Measurements from ENCODE around the gene GUCY2D.
A peak's percentile ranks its signal among the peaks of the same experiment; 100 is the strongest.
"Not testable (repeated sequence)": the region's sequence is repeated elsewhere in the genome, so short reads cannot be mapped to it uniquely, and the experiment has no call there.

The GUCY2D gene

DNA sequence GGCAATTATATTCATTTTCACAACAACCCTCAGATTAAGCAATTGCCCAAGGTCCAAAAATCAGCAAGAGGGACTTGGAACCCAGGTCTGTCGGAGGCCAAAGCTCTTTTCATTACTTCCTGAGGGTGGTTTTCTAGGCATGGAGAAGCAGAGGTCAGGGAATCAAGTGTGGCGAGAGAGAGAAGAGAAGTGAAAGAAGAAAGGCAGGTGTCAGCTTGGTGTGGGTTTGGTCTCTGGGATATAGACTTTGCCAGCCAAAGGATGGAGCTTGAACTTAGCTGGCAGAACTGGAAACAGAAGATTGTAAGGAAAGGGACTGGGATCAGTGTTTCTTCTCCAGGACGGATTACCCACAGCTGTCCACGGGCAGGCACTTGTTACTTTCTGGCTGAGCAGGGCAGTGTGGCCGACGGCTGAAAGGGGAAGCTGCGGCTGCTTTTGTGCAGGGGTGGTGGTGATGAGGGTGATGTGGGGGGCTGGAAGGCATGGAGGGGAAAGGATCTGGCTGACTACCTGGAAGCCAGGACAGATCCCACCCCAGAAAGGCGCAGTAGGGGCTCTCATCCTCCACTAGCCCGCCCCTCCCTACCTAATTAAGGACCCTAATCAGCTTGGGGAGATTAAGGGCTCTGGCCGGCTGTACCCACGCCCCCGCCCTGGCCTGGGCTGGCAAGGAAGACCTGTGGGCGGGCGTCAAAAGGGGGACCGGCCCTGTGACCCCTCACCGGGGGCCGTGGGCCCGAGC, at the start of gene GUCY2D:
Gene GUCY2D, plus strand, starts transcription at position 640 of the 745 bp plus-strand sequence. CDS start 433 bp downstream, outside the sequence.
- DNase-seq (ENCODE audit: low spot score): no peak

DNA sequence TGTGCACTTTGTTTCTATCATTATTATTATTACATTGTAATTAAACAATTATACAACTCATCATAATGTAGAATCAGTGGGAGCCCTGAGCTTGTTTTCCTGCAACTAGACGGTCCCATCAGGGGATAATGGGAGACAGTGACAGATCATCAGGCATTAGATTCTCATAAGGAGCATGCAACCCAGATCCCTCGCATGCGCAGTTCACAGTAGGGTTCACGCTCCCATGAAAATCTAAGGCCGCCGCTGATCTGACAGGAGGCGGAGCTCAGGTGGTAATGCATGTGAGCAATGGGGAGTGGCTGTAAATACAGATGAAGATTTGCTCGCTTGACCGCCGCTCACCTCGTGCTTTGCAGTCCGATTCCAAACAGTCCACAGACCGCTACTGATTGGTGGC, 49.1 kb upstream of the GUCY2D start:
- DNase-seq (ENCODE audit: low spot score): not testable (repeated sequence)

DNA sequence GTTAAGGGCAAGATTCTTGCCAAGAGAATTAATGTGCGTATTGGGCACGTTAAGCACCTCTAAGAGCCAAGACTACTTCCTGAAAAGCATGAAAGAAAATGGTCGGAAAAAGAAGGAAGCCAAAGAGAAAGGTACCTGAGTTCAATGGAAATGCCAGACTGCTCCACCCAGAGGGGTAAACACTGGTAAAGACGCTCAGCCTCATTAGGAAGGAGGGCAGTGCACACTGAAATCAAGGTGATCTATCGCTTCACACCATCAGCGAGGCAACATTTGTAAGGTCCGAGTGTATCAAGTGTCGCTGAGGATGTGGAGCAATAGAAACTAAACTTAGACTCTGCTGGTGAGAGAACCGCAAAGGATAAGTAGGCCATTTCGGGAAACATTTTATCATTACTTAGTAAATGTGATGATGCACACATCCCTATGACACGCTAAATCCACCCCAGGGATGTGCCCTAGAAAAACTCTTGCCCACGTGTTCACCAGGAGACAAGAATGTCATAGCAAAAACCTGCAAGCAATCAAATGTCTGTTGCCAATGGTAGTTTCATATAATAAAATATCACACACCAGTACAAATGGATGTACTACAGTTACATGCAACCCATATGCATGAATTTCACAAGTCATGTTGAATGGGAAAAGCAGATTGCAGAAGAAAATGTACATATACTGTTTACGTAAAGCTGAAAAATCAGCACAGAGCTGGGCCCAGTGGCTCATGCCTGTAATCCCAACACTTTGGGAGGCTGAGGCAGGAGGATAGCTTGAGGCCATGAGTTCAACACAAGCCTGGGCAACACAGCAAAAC, 46.8 kb upstream of the GUCY2D start:
- DNase-seq (ENCODE audit: low spot score): no peak

DNA sequence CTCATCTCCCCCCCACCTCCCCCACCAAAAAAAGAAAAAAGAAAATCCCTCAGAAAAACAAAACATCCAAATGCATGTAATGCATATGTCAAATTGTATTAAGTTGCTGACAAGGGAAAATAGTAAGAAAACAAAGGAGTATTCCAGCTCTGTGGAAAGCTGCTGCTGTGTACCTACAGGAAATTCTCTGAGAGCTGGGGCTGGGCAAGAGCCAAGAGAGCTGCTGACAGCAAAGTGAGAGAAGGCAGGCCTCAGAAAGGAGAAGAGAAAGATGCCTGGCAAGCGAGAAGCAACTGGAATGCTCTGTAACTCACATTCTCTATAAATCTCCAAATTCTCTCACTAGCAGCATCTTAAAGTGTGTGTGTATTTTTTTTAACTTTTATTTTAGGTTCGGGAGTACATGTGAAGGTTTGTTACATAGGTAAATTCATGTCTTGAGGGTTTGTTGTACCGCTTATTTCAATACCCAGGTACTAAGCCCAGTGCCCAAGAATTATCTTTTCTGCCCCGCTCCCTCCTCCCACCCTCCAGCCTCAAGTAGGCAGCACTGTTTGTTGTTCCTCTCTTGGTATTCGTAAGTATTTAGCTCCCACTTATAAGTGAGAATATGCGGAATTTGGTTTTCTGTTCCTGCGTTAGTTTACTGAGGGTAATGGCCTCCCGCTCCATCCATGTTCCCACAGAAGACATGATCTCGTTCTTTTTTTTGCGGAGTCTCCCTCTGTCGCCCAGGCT, 46.0 kb upstream of the GUCY2D start:
- DNase-seq (ENCODE audit: low spot score): no peak

DNA sequence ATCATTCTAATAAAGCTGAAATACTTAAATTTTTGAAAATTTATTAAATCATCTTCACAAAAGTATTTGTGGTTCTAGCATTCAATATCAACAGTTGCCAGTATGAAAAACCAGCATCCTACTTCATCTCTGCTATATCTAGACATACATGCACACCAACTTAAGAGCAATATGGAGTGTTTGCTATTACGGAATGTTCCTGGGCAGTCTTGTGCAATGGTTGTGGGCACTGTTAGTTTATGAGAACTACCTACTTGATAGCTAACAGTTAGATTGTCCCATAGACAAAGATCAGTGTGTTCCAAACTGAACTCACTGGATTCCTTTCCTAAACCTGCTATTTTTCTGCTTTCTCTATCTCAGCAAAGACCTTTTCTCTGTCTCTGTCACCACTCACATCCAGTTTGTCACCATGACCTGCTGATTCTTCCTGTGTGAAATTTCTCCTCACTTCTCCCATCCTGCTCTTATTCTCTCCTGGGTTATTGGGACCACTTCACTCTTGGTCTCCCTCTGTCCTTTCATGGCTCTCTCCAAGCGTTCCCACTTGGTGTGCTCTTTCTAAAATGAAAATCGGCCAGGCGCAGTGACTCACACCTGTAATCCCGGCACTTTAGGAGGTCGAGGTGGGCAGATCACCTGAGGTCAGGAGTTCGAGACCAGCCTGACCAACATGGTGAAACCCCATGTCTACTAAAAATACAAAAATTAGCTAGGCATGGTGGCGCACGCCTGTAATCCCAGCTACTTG, 42.7 kb upstream of the GUCY2D start:
- DNase-seq (ENCODE audit: low spot score): no peak

DNA sequence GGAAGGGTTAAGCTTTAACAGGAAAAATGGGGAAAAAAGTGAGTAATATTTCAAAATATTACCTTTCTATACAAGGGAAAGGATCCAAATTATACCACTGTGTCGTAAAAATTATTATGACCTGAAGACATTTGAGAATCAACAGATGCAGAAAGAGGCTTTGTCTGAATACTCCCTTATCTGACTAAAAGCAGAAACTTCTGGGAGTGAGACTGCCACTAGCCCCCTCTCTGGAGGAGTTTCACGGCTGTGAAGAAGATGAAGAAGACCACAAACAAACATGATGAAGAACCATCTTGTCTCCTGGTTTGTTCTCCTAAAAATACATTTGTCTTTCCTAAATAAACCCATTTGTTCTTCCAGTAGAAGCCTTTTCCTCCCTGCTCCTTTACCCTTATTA, 41.0 kb upstream of the GUCY2D start:
- no peak for DNase-seq (ENCODE audit: low spot score)

DNA sequence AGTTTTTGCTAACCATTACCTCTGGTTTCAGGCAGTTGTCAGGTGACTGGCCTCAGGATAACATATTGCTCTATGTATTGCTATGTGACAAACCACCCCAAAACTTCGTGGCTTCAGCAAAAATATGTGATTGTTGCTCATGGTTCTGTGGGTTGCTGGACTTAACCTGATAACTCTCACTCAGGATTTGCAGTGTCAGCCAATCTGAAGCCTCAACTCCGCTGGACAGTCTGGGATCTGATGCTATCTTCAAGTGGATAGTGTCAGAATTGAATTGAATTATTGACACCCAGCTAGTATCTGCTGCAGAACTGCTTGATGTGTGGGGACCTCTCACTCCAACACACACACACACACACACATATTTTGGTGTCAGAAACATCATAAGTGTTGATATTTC, 34.7 kb upstream of the GUCY2D start:
- no peak for DNase-seq (ENCODE audit: low spot score)

DNA sequence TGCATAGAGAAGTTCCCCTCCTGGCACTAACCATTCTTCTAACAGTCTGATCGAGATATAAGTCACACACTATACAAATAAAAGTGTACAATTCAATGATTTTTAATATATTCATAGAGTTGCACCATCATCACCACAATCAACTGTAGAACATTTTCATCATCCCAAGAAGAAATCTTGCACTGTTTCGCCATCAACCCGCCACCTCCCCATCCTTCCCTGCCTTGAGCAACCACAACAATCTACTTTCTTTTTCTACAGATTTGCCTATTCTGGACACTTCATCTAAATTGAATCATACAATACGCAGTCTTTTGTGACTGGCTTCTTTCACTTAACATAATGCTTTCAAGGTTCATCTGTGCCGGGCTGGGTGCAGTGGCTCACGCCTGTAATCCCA, 33.0 kb upstream of the GUCY2D start:
- DNase-seq (ENCODE audit: low spot score): no peak

DNA sequence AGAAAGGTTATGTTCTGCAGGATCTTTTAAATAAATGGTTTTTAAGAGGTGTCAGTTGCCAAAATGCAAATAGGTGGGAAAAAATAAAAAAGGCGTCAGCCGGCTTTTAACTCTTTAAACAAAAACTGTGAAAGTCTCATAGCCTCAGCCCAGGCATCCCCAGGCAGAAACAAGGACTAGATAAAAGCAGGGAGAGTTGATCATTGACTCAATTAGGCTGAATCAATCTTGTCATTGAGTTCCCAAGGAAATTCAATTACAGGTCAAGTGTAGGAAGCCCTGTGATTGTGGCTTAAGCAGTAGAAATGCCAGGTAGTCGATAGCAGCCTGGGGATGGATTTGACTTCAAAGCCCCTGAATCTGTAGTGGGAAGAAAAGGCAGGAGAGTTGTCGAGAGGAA, 30.8 kb upstream of the GUCY2D start:
- no peak for DNase-seq (ENCODE audit: low spot score)

DNA sequence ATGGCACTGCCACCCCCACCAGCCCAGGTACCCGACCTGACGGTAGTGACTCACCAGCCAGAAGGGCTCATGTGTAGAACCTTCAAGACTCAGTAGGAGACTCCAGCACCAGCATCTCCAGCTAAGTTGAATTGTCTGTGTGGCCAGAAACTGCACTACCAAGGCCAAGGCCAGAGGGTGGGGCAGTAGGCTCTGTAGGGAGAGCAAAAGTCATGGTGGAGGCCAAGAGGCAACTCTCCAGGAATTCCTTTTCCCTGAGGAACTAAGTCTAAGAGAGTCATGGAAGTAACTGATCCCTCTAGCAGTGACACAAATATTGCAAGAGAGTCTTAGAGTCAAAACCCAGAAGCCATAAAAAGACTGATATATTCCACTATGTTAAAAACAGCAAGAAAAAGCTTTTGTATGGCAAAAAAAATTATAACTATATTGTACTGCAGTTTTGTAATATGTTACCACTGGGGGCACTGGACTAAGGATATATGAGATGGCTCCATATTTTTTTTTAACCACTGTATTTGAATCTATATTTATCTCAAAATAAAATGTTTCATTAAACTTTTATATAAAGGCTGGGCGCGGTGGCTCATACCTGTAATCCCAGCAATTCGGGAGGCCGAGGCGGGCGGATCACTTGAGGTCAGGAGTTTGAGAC, 30.2 kb upstream of the GUCY2D start:
- no peak for DNase-seq (ENCODE audit: low spot score)

DNA sequence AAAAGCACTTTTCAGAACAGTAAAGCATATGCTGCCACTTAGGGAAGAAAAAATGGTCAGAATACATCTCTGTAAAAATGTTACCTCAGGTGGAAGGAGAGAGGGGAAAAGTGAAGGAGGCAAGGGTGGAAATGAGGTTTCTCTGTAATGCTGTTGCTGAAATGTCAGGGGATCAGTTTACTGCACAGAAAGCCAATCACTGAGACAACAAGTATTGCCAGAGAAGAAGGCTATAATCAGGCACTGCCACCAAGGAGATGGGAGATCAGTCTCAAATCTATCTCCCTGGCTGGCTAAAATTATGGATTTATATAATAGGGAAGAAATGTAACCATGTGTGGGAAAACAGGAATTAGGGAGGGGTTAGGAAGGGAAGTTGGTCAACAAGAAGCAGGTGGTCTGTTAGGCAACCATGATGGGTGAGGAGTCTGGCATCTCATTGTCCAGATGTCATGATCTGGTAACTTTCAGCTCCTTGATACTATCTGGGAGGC, 27.7 kb upstream of the GUCY2D start:
- DNase-seq (ENCODE audit: low spot score): no peak

DNA sequence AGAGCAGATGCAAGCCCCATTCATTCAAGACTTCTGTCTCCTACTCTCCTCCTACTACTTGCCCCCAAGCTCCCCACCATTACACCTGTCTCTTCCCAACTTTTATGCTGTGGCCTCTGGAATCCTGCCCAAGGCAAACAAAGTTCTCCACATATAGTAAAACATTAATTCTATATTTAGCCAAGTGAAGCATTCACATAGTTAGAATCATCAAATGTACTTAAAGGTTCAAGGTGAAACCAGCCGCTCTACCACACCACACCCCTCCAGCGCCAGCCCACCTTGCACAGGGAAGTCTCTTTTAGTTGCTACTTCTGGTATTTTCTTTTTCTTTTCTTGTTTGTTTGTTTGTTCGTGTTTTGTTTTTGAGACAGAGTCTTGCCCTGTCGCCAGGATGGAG, 25.4 kb upstream of the GUCY2D start:
- no peak for DNase-seq (ENCODE audit: low spot score)

DNA sequence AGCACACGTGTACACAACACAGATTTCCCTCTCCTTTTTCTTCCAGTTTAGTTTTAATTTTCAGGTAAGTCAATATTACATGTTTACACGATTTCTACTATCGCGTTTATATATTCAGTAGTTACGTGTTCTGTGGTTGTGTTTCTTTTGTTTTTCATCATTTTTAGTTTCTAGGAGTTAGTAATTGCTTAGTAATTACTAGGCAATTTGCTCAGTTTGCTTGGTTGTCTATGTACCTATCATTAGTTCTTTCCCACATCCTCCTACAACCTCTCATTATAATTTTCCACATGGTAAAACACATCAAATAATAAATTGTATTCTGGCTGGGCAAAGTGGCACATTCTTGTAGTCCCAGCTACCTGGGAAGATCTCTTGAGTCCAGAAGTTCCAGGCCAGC, 24.6 kb upstream of the GUCY2D start:
- no peak for DNase-seq (ENCODE audit: low spot score)

DNA sequence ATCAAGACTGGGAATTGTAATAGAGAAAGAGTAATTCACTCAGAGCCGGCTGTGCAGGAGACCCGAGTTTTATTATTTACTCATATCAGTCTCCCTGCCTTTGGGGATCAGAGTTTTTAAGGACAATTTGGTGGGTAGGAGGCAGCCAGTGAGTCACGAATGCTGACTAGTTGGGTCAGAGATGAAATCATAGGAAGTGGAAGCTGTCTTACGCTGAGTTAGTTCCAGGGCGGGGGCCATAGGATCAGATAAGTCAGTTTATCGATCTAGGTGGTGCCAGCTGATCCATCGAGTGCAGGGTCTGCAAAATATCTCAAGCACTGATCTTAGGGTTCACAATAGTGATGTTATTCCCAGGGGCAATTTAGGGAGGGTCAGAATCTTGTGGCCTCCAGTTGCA, 20.2 kb upstream of the GUCY2D start:
- no peak for DNase-seq (ENCODE audit: low spot score)

DNA sequence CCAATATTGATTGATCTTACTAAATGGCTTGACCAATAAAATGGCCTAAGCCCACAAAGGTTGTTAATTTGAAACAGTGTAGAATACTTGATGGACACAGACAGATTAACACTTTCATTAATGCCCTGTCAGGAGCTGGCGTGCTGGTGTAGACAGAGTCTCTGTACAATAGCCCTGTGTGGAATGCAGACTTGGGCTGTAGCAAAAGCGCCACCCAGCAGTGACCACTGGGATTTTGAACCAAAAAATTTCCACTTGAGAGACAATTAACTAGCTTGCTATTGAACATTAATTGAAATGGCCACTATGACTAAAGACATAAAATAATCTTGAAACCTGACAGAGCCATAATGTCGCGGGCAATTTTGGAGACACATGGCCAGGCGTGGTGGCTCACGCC, 19.7 kb upstream of the GUCY2D start:
- DNase-seq (ENCODE audit: low spot score): no peak

DNA sequence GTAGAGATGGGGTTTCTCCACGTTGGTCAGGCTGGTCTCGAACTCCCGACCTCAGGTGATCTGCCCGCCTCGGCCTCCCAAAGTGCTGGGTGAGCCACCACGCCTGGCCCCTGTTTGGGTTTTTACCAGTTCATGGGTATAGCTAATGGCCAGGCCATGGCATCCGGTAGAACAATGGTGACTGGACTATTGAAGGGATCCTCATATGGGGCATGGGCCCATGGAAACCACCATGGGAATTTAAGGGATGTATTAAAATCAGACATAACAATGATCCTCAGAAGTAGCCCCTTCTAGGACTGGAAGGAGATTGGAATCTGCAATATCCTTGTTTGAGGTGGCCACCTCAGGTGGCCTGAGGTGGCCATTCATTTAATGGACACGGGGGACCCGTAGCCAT, 17.5 kb upstream of the GUCY2D start:
- no peak for DNase-seq (ENCODE audit: low spot score)

DNA sequence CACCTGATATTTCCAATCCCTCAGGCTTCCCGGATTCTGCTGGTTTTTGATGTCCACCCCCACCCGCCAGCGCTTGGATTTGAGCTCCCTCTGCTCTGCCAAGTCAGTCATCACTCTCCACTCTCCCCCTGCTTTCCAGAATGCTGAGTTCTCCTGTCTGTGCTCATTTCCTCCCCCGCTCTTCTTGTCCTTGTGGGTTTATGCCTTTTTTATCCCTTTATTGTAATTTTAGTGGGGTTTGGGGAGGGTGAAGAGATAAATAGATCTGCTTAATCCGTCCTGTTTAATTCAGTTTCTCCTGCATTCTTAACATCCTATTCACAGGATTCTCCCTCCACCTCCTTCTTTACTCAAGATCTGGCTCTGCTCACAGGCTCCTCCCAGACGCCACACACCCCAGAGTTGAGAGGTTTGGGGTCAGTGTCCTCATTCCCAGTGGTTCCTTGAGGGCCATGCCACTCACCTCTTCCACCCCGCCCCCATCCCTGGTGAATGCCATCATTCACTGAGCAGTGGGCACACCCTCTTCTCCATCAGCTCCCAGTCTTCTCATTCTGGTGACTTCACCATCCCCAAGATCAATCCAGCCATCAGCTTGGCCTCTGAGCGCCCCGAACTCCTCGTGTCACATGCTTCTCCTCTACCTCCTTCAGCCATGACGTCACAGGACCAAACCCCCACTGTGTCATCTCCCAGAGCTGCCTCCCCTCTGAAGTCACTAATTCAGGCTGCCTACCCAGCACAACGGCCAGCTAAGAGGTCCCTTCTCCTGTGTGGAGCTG, 15.1 kb upstream of the GUCY2D start:
- no peak for DNase-seq (ENCODE audit: low spot score)

DNA sequence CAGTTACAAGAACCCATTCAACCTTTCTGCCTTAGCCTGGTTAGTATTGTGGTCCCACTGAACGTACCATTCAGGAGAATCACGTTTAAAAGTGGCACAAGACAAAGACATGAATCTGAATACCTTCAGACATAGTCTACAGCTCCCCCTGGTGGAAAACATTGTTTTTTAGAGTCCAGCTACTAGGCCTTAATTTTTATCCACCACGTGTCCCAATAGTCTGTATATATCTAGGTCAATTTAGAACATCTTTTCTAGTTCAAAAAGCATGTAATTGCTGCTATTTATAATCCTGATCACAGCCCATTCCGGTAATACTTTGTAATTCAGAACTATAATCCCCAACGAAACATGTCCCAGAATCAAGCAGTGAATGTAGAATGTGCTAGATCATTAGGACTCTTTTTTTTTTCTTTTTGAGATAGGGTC, 13.7 kb upstream of the GUCY2D start:
- peak; percentile 78 for DNase-seq (ENCODE audit: low spot score)

DNA sequence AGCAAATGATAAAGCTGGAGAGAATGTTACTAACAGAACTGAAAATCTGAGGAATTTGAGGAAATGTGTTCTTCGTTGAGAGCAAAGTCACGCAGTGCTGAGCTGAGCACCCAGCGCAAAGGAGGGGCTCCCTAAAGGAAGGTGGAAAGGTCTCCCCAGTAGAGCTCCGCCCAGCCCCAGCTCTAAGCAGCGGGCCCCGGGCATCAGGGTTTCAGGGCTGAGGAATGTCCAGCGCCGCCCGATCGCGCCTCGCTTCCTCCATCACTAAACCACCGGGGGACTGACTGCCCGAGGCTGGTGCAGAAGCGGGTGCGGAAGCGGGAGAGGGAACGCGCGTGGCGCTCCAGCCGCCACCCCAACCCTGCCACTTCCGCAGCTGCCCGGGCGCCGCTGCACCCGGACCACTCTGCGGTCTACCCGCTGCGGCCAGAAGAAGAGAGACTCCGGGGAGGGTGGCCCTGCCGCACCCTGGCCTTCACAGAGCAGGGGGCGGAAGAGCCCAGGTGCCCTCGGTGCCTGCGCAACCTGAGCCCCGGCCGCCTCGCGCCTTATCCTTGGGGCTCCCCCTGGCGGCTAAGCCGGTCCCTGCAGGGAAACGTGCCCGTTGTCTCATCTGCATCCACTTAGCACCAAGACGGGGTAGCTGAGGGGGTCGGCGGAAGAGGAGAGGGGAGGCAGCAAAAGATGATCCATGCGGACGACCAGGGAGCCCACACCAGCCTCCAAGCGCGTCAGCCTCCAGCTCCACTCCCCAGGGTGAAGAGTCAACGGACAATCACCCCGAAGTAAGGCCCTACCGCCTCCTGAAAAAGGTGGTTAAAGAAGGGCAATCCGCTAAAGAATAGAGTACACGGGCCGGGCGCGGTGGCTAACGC, 12.4 kb upstream of the GUCY2D start:
- peak; percentile 70 for DNase-seq (ENCODE audit: low spot score)

DNA sequence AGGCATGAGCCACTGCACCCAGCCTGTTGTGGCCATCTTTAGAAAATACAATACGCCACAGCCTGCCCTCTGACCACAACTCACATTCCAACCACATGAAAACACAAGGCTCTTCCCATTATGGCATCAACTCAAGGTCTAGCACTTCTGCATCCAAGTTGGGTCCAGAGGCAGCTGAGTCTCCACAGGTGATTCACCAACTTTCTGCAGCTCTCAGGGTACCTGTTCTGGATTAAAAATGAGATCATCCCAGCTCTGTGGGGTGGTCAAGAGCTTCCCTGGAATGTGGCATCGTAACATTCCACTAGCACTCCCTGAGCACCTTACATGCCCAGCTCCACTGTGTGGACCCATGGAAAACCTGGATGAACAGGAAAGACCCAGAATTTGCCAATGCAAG, 9.9 kb upstream of the GUCY2D start:
- DNase-seq (ENCODE audit: low spot score): no peak
